Measurements from ENCODE around the gene NUDC. TPM values are rescaled to one million over a fixed set of nuclear protein-coding genes. Genes with fewer than 3 reads are reported as not detected.

Gene NUDC
- total and polyA plus RNA-seq, 8 donors: 25.6 to 54.1 (median 33.5) TPM

- H3K4me3 ChIP-seq: no peak overlapping the region
- H3K27me3 ChIP-seq: no peaks in the 10 kb centered on the region
- FAIRE-seq (no peak), ATAC-seq (peak in 2 of 4 donors; percentile 3 to 8), DNase-seq (peak in 1 of 6 donors; percentile 23)
- intact Hi-C loops (cut with DNase I): no loop called here
- no peaks in the 10 kb centered on the region for H3K36me3 ChIP-seq
- peaks cover 9 to 23% (median 14%) of the 10 kb centered on the region in 3 donors for H3K4me1 ChIP-seq
- no peak for TF ChIP-seq CTCF (IDR thresholded peaks at IDR 0.05)
- H3K9me3 ChIP-seq: no peaks in the 10 kb centered on the region
- peak overlapping the region; percentile 21 to 80 (median 71) for H3K27ac ChIP-seq
- 66 to 79% methylated on average over 10 of the region's 10 CpGs for WGBS, 2 donors
Measured at GRCh38 chr1:26991310-26992116, 70.0 kb downstream of the NUDC start.

- Histone ChIP-seq H3K27me3 (no peaks in the 10 kb centered on the region), H3K9me3 (no peaks in the 10 kb centered on the region), H3K36me3 (no peaks in the 10 kb centered on the region), H3K27ac (peak within 1 kb of the TSS; percentile 55 to 79 (median 72)), H3K4me3 (peak within 1 kb of the TSS; percentile 61 to 93 (median 75)), H3K4me1 (peaks cover 9 to 34% (median 14%) of the 10 kb centered on the region in 3 donors)
- WGBS, 2 donors: 0 to 1% methylated on average over 38 to 57 of the region's 61 CpGs
- ATAC-seq: peak; percentile 55 to 71 (median 66)
- intact Hi-C loops (cut with DNase I): no loop called here
- no peak for TF ChIP-seq CTCF (IDR thresholded peaks at IDR 0.05)
- FAIRE-seq: no peak
- DNase-seq: peak; percentile 70 to 93 (median 86)
Measured at GRCh38 chr1:26993237-26994019, 71.9 kb downstream of the NUDC start, which contains the start of gene TRNP1. Gene TRNP1 (plus strand): TSS chr1:26993692. CDS start chr1:26993787, 95 bp downstream.

GRCh38 chr1:26994020-26994786, 72.7 kb downstream of the NUDC start:
- intact Hi-C loops (cut with DNase I): no loop called here
- H3K27me3 ChIP-seq: no peaks in the 10 kb centered on the region
- TF ChIP-seq CTCF (IDR thresholded peaks at IDR 0.05): no peak
- DNase-seq (peak in 3 of 6 donors; percentile 45 to 74 (median 61)), ATAC-seq (peak in 2 of 4 donors; percentile 1 to 24), FAIRE-seq (no peak)
- WGBS, 2 donors: 2 to 3% methylated on average over 43 to 97 of the region's 97 CpGs
- no peaks in the 10 kb centered on the region for H3K36me3 ChIP-seq
- H3K9me3 ChIP-seq: no peaks in the 10 kb centered on the region
- H3K4me3 ChIP-seq: peak overlapping the region; percentile 61 to 93 (median 75)
- H3K4me1 ChIP-seq: peaks cover 9 to 34% (median 14%) of the 10 kb centered on the region in 3 donors
- peak overlapping the region; percentile 55 to 79 (median 72) for H3K27ac ChIP-seq

- WGBS, 2 donors: 40 to 42% methylated on average over 14 to 15 of the region's 15 CpGs
- peaks cover 9 to 34% (median 13%) of the 10 kb centered on the region in 3 donors for H3K4me1 ChIP-seq
- H3K27ac ChIP-seq: peak overlapping the region in 2 of 4 donors; percentile 62 to 79
- H3K27me3 ChIP-seq: no peaks in the 10 kb centered on the region
- no peaks in the 10 kb centered on the region for H3K36me3 ChIP-seq
- peak overlapping the region; percentile 48 to 93 (median 68) for H3K4me3 ChIP-seq
- intact Hi-C loops (cut with DNase I): no loop called here
- DNase-seq (peak in 1 of 6 donors; percentile 37), FAIRE-seq (no peak), ATAC-seq (no peak)
- no peaks in the 10 kb centered on the region for H3K9me3 ChIP-seq
- no peak for TF ChIP-seq CTCF (IDR thresholded peaks at IDR 0.05)
Measured at GRCh38 chr1:26994787-26995517, 73.4 kb downstream of the NUDC start.
